ENCODE results near the gene TAF4.

Gene TAF4

DNA sequence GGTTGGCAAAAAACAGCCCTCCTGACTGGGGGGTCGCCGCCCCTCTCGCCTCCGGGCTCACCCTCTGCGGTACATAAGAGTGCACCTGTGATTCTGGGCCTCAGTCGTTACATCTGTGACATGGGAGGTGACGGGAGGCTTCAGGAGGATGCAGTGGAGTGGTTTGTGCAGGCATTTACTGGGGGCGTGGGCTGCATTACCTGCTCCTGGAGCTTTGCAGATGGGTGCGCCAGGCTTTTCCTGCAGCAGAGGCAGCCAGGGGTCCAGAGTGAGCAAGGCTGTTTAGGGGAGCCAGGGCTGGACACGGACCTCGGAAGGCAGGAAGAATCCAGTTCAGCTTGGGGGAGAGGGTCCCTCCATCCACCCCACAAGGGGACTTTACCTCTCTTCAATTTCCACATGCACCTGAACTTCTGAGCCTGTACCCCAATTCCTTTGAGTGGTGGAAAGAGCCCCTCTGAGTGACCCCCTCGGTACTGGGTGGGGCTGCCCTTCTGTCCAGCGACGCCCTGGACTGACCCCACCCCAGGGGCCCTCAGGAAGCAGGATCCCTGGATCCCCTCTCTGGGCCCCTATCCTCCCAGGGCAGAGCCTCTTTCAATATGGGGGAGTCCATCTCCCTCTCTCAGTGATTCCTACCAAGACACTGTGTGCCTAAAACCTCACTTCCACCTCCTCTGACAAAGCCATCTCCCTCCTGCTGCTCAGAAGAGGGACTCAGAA lies 134.0 kb downstream of the TAF4 start:
- DNase-seq (ENCODE audit: low read depth in 2 of 2) = no peak

DNA sequence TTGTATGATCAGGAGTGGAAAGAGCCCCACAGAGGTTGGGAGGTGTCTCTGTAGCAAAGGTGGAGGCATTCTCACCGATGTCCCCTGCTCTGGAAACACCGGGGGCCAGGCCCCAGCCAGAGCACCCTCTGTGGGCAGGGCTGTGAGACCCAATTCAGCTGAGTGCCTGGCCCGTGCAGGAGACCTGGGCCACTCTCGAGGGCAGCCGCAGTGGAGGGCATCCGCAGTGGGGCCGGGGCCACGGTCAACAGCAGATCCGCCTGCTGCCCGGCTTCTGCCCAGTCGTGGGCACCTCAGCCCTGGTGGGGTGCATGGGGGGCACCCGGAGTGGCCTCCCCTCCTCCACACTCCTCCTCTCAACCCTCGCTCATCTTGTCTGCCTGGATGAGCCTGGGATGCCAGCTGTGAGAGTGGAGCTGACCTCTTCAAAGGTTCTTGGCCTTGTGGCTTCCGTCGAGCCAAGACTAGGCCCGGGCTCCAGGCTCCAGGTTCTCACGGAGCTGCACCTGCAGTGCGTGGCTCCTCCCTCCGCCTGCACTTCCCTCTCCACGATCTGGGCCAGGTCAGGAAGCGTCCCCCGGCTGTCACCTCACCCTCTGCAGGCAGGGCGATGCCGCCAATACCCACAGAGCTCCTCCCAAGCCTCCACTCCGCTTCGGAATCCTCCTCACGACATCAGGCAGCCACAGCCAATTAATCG lies 134.8 kb downstream of the TAF4 start:
- DNase-seq (ENCODE audit: low read depth in 2 of 2) = no peak

DNA sequence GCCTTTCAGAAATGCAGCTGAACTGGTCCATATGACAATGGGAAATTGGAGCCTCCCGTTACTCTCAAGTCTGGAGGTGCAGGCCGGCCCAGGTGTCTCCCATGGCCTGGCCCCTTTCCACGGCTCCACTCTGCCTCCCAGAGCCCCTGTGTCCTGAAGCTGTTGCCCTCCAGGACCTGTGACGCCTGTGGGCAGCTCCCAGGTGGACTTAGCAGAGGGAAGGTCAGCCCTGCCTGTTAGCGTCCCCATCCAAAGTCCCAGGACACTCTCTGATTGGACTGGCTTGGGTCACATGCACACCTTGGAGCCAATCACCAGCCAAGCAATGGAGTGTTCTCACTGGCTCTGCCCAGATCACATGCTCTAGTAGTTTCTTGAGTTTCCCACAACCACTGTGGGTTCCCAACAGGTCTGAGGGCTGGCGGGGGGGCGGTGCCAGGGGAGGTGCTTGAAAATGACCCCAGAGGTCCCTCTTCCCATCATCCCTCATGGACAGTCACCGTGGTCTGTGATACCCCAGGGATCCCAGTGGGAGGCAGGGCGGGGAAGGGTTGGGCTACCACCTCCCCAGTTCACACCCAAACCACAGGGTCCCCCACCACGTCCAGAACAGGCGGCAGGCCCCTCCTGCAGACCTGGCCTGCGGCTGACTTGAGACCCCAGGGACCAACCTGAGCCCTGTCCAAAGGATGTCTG lies 135.6 kb downstream of the TAF4 start:
- DNase-seq (ENCODE audit: low read depth in 2 of 2) = no peak

DNA sequence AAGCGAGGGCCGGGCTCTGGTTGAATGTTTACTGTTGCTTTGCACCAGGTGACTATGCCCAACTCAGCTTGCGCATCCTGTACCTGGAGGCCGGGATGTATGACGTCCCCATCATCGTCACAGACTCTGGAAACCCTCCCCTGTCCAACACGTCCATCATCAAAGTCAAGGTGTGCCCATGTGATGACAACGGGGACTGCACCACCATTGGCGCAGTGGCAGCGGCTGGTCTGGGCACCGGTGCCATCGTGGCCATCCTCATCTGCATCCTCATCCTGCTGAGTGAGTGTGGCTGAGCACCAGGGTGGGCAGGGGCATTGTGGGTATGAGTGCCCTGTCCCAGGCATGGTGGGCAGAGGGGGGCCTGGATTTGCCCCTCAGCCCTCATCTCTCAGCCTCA lies 136.1 kb downstream of the TAF4 start:
- DNase-seq (ENCODE audit: low read depth in 2 of 2) = no peak

DNA sequence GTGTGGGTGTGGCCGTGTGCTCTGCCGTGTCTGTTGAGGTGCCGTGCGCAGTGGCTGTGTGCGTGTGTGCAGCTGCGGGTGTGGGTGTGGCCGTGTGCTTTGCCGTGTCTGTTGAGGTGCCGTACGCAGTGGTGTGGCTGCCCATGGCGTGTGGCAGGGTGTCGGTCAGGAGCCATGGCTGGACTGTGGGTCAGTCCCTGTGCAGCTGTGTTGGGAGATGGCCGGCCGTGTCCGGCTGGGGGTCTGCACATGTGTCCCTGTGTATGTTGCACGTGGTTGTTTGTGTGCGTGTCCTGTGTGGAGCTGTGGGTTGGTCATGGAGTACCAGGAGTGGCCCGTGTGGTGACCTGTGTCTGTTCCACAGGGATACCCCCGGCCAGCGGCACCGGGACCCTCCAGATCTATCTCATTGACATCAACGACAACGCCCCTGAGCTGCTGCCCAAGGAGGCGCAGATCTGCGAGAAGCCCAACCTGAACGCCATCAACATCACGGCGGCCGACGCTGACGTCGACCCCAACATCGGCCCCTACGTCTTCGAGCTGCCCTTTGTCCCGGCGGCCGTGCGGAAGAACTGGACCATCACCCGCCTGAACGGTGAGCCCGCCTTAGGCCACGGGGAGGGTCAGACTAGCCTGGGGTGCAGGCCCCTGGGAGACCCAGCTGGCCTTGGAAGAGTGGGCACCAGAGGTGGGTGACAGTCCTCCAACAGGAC lies 137.7 kb downstream of the TAF4 start:
- DNase-seq (ENCODE audit: low read depth in 2 of 2) = no peak

DNA sequence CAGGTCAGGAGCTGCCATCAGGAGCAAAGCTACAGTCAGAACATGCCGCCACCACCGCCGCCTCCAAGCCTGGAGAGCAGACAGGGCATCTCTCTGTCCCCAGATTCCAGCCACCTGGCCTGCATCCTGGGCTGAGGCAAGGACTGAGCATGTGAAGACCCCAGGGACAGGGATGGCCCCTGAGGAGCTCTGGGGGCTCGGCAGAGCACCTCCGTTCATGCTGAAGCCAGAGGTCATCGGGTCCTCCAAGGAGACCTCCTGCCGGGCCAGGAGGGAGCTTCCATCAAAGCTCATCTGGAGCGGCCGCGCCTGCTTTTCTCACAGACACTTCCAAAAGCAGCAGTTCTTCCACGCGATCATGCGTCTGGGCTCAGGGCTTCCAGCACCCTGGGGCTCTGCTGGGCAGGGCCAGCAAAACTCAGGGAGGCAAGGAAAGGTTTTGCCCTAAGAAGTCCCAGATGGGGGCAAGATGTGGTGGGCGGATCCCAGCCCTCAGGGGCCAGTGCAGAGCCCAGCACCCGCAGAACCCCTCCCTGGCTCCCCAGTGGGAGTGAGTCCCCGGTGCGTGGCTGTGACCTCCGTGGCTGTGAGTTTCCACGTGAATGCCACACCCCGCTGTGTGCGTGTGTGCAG lies 138.4 kb downstream of the TAF4 start:
- DNase-seq (ENCODE audit: low read depth in 2 of 2) = no peak

DNA sequence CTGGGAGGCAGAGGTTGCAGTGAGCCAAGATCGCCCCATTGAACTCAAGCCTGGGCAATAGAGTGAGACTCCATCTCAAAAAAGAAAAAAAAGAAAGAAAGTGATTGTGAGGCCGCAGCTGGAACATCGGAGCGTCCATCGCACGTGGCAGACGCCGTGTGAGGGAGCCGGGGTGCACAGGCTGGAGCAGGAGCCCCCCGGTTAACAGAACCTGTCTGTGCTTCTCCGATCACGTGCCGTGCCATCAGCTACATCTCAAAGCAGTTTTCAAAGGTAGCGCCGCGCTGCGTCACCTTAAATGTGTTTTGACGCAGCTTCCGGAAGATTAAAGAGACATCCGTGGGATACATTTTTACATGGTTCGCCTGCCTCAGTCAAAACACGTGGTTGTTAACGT lies 138.9 kb downstream of the TAF4 start:
- DNase-seq (ENCODE audit: low read depth in 2 of 2) = no peak

DNA sequence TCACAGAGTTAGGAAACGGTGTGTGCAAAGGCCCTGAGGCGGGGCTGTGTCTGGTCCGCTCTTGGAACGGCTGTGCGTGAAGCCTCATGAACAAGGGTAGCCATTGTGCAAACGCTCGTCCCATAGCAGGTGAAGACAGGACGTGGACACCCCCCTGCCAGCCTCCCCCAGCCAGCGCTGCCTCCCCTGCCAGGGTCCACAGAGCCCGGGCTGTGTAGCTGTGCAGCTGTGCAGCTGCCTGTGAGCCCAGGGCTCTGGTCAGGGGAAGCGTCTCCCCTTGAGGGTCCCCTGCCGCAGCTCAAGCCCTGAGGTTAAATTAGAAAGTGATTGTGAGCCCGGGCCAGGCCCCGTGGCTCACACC lies 139.4 kb downstream of the TAF4 start:
- DNase-seq (ENCODE audit: low read depth in 2 of 2) = no peak

DNA sequence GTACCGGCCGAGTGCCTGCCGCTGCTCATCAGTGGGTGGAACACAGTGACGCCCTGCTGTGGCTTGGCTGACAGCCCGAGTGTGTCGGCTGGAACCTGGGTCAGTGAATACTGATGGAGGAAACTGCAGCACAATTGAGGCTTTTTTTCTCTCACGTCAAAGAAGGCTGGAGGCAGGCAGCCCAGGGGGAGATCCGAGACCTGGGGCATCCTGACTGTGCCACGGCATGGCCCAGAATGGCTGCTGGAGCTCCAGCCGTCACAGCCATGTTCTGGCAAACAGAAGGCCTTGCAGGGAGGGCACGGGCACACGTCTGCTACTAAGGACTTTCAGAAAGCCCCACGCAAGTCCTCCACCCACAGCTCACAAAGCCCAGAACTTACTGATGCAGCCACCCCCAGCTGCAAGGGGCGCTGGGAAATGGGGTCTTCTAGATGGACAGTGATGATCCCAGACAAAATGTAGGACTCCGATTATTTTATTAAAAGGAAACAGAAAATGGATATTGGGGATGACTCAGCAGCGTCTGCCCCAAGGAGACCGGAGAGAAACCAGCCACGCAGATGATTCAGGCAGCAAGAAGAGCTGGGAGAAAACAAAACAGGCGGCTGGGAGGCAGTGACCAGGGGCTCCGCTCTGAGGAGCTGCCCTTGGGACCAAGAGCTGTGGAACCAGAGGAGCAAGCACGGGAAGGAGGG lies 140.0 kb downstream of the TAF4 start:
- DNase-seq (ENCODE audit: low read depth in 2 of 2) = no peak

DNA sequence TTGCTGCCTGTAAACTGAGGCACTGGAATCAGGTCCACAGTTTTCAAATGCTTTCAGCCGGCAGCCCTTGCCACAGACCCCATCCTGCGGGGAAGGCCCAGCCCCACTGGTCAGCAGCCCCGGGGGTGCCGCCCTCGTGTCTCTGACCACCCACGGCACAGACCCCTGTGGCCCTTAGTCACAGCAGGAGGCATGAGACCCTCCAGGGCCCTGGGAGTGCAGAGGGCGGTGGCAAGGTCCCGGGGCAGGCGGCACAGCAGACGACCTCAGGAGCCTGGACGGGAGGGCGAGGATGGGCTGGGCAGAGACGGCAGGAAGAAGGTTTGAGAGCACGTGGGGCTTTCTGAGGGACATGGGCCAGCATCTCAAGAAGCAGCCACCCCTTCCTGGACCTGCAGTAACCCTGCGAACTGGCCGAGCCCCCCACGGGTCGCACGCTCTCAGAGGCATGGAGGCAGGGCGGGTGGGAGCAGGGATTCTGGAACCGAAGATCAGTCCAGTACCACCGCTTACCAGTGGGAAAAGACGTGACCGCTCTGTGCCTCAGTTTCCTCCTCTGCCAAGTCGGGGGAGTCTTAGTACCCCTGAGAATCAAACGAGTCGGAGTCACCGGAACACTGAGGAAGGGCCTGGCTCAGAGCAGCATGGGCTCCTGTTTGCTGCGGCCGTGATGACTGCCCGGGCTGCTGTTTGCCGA lies 140.7 kb downstream of the TAF4 start:
- DNase-seq (ENCODE audit: low read depth in 2 of 2) = no peak
